HS-27A (cell line): ENCODE measurements around the gene ART4.

Experiments used
- DNase-seq: peaks from one replicate; pipeline ENCODE4 v3.0.0-alpha.2; 2012; ENCODE audit warnings: low read depth, missing footprints

ART4 gene

GRCh38 chr12:14810953-14811483, 32.3 kb downstream of the ART4 start:
- DNase-seq, result no peak

DNA sequence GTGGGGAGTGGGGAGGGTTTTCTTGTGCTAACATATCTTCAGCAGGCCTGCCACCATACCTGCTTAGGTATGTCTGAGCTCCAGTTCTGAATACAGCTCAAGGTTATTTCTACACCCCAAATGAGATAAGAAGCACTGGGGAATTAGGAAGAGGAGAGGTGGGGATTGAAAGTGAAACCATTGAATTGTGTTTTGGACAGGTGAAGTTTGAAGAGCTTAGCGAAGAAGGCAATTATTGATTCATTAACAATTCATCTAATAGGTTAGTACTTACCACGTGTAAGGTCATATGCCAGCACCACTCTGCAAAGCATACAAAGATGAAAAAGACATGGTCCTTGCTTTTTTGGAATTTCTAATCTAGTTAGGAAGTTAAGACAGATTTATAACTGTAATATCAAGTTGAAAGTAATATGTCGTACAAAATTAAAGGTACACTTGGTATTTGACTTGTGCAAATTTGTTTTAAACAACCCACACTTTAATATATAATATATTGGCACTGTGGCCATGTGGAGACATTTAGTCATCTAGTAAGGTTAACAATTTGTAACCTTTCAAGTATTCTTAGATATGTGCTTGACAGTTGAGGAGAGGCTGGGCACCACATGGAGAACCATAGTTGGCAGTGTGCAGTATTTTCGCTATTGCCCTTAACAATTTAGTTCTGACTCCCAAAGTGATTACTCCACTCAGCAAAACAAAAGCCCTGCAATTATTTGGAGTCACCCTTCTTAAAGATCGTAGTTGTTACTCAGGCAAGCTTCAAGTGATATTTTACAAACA, 33.0 kb downstream of the ART4 start:
- DNase-seq, result no peak

- no peak for DNase-seq
These were observed 39.5 kb downstream of the ART4 start for GRCh38 chr12:14803830-14804160.

DNA sequence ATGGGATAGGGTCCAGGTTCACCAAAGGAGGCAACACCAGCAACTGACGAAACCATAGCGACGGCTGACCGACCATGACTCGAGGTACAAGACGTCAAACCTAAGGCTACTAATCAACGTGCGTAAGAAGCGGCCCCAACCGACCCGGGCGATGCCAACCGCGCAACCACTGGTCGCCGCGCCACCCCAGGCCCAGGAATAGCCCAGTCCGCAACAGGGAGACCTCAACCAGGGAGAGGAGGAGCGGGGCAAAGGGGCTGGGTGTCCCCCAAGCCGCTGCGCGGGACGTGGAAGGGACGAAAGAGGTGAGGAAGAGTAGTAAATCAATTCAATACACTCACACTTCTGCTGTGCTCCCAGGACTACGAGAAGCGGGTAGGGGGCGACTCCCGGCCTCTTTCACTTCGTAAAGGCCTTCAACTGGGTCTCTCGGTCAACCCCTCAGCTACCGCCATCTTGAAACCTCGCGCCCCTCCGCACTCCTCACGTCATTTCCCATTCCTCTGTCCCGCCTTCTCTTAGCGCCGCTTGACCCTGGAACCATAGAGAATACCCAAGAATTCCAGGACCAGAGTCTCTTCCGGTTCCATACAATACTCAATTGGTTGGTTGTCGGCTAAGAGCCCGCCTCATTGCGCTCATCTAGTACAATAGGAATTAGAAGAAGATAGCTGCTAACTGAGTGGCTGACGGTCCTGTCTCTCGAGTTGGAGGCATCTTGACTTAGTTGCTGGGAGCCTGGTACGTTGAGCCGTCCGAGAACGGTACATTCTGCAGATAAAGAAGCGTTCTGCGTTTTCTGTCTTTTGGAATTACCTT, 40.1 kb downstream of the ART4 start, which contains the start of the genes C12orf60 and WBP11:
C12orf60 (plus strand) TSS at position 660 of the 819 bp plus-strand sequence. CDS start 19,266 bp downstream, outside the sequence.
WBP11 (minus strand) TSS at position 468 of the 819 bp plus-strand sequence. CDS start 2,095 bp downstream, outside the sequence.
- DNase-seq, result peak; percentile 99

DNA sequence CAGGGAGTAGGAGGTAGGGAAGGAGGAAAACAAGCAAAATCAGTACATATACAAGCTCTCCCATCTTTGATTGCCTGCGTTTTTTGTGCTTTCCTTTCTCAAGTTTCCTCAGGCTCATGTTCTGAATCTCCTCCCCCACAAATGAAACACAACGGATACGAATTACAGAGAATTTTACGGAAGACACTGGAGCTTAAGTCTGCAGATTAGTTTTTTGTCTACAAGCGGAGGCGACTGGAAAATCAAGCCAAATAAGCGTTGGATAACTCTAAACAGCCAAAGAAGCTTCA, 40.7 kb downstream of the ART4 start:
- no peak for DNase-seq

GRCh38 chr12:14802247-14802646, 41.1 kb downstream of the ART4 start:
- no peak for DNase-seq

DNA sequence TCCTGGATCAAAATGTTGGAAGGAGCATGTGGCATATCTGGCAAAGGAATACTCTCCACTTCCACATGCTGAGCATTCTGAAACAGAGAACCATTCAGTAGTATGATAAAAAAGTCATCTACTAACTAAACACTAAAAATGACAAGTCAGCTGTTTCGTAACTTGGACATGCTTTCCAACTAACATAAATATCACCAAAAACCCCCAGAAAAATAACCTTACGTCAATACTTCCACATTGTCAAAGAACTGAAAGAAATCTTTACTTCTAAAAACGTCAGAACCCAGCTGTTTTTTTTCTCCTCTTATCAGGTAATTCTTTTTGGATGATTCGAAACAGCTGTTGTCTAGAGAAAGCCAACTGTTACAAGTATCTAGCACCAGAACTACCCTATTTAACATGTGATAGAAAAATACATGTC, 48.3 kb downstream of the ART4 start:
- no peak for DNase-seq

DNA sequence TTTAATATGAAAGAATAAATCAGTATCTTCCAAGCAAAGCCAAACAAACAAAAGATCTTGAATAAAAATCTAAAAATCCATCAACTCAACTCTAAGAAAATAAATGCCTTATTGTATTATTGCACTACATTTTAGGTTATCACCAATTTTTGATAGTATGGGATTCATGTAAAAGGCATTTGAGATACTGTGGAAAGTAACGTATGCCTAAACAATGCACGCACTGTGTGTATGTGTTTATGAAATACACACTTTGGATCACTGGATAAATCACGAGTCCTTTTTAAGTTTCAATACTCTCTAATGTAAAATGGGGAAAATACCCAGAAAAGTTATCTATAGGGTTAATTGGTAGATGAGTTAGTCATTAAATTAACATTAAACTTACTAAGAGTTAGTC, 57.8 kb downstream of the ART4 start:
- no peak for DNase-seq

DNA sequence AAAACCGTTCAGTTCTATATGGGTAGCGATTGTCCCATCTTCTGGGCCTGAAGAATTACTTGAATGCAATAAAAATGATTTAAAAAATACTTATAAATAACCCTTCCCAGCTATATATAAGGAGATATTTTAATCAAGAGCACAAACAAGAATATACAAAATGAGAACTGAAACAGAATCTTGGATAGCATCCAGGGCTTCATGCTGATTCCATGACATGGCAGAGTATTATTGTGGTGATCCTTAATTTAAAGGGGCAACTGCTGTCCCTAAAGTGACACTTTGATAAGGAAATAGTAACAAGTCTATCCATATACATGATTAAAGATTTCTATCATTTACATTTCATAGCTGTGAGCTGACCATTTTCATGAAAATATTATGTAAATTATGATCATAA, 58.9 kb downstream of the ART4 start:
- DNase-seq, result no peak

- DNase-seq, result no peak
These were observed 60.6 kb downstream of the ART4 start for GRCh38 chr12:14782756-14783155.

DNA sequence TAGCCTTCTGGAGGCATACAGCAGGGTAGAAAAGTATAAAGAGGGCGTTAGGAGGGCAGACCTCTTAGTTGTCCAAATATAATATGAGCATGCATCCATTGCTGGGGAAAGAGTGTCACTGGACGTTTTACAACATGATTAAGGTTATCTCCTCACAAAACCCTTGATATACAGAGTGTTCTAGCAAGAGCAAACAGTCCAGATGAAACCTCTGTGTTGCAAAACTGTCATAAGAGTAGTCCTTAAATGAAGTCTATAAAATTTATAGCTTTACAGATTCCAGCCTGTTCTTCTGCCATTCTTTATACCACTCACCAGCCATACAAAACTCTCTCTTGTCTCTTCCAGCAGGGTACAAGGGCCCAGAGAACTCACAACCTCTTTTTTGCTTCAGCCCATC, 61.8 kb downstream of the ART4 start:
- no peak for DNase-seq

- DNase-seq, result no peak
These were observed 62.5 kb downstream of the ART4 start for GRCh38 chr12:14780859-14781258.

DNA sequence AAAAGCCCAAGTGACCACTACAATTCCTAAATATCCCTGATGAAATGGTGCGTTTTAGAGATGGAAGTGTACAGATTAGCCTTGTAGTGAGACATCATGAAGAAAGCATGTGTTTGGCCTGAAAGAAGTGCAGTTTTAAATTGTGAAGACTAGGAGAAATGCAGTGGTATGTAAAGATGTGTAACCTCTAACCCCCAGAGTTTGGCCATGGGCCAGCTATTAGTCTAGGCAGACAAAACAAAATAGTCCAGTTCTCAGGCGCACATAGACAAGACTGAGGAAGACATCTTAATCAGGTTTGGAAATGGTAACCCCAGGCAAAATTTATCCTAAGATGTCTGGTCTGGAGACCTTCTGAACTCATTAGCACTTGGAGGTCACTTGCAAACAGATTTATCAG, 63.5 kb downstream of the ART4 start:
- DNase-seq, result no peak

- DNase-seq, result no peak
These were observed 66.1 kb downstream of the ART4 start for GRCh38 chr12:14777271-14777670.

DNA sequence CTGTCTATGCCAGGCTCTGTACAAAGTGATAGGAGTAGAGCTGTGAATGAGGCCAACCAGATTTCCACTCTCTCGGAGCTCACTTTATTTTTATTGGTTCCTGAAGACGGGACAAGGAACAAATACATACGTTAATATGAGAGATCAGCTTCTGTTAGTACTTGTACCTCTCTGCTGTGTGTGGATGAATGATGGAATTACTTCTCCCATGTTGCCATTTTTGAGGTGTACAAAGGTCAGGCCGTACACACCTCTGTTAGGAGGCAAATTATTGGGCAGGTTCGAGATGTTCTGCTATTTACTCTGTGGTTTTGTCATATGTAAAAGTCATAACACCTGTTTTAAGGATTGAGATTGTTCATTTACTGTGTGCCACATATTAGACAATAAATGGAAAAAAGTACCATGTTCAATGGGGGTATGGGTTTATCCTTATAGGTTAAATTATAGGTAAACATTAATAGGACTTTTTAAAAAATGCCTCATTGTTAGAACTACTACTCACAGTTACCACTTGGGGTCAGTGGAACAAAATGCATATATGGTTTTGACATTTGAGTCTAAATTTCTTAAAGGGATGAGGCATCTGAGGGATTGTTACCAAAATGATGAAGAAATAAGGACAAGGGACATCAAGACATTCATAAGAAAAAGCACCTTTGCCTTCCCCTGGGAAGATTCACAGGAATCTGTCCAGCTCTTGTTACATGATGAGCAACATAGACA, 66.9 kb downstream of the ART4 start:
- no peak for DNase-seq

DNA sequence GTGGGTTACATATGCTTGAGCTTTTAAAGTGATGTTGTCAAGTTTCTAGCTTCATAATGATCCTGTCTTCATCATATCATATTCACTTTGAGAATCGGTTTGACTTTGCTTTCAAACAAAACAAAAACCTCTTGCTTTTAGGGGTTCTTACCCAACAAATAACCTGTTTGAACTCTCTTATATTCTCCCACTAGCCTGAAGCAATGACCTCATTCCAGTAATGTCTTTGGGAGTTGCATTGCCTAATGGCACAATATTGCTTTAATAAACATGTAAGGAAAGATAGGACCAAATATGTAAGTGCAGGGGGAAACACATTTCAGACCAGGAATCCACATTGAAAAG, 67.7 kb downstream of the ART4 start:
- no peak for DNase-seq
